GM20000 (cell line): ENCODE measurements around the gene RALBP1.
"Not testable (repeated sequence)": the region's sequence is repeated elsewhere in the genome, so short reads cannot be mapped to it uniquely, and the experiment has no call there.

Experiments used
- DNase-seq: peaks from one replicate; pipeline ENCODE4 v3.0.0; 2012; ENCODE audit warnings: low spot score
- TF ChIP-seq, protein P1 (sequence below): IDR thresholded peaks from 2 replicates; pipeline ENCODE4 v1.5.1; 2012; ENCODE audit warnings: mild to moderate bottlenecking, control low read depth; ENCODE audit errors: extremely low read depth, missing control alignments

The RALBP1 gene

DNA sequence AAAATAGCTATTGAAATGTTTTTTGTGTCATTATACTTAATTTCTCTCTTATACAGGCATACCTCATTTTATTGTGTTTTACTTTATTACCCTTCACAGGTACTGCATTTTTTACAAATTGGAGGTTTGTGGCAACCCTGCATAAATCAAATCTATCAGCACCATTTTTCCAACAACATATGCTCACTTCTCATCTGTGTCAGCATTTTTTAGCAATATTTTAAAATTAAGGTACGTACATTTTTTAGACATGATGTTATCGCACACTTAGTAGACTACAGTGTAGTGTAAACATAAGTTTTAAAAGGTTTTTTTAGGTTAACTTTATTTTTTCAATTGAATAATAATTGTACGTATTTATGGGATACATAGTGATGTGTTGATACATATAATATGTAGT is 30.8 kb upstream of the RALBP1 start:
- no peak for DNase-seq
- TF ChIP-seq, protein P1, sequence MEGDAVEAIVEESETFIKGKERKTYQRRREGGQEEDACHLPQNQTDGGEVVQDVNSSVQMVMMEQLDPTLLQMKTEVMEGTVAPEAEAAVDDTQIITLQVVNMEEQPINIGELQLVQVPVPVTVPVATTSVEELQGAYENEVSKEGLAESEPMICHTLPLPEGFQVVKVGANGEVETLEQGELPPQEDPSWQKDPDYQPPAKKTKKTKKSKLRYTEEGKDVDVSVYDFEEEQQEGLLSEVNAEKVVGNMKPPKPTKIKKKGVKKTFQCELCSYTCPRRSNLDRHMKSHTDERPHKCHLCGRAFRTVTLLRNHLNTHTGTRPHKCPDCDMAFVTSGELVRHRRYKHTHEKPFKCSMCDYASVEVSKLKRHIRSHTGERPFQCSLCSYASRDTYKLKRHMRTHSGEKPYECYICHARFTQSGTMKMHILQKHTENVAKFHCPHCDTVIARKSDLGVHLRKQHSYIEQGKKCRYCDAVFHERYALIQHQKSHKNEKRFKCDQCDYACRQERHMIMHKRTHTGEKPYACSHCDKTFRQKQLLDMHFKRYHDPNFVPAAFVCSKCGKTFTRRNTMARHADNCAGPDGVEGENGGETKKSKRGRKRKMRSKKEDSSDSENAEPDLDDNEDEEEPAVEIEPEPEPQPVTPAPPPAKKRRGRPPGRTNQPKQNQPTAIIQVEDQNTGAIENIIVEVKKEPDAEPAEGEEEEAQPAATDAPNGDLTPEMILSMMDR: no peak

DNA sequence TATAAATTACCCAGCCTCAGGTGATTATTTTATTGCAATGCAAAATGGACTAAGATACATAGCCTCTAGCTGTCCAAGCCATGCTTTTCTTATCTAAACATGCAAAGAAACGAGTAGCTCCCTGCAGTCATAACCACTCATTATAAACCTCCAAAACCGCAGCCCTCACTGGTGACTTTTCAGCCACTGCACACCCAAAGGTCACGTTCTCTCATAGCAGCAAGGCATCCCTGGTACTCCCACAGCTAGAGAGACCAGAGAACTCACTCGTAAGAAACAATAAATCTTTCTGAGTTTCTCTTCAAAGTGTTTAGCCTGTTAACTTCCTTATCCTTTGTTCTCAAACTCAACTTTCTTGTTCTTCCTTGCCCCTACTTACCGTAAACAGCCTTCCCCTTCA is 28.5 kb upstream of the RALBP1 start:
- DNase-seq: no peak
- TF ChIP-seq, protein P1: no peak

DNA sequence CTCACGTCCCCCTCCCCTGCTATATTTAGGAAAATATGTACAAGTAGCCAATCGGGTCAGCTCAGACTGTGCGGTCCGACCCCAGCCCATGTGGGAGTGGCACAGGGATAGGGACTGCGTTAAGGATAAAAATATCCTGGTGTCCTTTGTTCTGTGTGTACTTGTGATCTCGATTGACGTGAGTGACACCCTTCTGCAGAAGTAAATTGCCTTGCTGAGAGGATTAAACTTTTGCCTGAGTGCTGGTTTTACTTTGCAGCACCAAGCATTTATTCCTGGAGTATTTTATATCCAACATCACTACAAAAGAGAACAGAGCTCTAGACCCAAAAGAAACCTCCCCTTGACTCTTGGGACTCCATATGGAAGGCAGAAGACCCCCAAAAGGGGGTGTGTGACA is 28.0 kb upstream of the RALBP1 start:
- TF ChIP-seq, protein P1: no peak
- no peak for DNase-seq

DNA sequence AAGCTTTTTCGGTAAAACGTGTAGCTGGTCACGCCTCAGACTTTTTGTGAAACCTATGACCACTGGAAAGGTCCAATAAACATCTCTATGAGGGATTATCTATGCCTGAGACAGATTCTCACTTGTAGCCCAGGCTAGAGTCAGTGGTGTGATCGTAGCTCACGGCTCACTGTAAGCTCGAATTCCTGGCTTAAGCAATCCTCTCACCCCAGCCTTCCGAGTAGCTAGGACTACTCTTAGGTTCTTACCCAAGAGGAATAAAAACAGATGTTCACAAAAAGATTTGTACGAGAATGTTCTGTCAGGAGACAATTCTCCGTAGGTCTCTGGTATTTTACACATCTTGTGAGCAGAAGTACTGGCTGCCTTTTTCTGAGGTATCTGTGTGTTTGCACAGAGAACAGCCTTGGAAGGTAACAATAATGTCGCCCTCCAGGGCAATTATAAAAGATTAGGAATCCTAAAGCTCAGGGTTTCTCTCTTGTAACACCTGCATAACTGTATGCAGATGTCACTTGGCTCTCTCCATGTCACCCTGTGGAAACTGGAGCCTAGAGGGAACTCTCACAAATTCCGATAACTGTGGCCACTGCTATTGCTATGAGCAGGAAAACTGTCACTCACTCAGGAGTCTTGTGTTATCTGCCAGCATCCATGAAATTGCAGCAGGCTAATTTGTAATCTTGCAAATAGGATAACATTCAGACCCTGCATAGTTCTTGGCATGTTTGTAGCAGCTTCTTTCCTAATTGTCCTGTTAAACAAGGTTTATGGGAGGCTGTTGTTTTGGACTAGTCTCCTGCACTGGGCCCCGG is 25.5 kb upstream of the RALBP1 start:
- TF ChIP-seq, protein P1: no peak
- no peak for DNase-seq

DNA sequence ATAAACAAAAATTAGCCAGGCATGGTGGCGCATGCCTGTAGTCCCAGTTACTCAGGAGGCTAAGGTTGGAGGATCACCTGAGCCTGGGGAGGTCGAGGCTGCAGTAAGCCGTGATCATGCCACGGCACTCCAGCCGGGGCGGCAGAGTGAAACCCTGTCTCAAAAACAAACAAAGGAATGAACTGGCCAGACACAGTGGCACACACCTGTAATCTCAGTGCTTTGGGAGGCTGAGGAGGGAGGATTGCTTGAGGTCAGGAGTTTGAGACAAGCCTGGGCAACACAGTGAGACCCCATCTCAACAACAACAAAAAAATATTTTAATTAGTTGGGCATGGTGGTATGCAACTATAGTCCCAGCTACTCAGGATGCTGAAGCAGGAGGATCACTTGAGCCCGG is 24.4 kb upstream of the RALBP1 start:
- not testable (repeated sequence) for DNase-seq

DNA sequence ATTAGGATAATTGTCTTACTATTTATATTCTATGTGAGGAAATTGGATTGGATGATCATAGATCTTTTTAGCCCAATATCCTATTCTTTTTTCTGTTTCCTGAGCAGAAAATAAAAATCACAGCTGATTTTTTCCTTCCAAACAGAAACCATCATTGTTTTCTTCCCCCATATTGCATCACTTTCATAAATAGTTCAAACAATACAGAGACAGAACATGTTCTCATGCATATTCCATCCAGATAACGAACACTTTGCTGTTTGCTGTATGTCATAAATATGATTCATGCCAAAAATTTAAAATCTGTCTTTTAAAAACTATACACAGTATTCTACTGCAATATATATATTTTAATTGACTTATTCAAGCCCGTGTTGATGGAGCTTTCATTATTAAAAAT is 22.0 kb upstream of the RALBP1 start:
- no peak for DNase-seq
- TF ChIP-seq, protein P1: no peak

DNA sequence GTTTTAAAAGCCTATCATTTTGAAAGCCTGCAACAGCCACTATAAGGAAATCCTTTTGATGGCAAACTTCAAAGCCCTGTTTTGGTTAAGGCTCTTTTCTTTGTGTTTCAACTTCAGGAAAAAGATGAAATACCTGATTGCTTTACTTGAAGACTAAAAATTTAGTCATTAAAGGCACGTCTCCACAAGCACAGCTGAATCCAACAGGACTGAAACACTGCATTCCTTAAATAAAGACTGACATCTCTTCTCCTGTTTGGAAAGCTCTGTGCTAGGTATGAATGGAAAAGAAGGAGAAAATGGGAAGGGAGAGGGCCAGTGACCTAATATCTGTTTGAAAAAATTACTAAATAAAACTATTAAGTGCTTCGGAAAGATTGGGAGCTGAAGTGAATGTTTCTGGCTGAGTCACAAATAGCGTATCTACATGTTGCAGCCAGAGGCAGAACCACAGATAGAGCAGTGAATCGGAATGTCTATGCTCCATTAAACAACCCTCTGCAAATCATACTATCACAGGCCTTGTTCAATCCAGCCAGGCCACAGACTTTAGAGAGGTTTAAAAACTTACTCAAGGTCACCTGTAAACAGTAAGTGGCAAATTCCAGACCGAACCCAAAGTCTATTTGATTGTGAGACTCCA is 21.1 kb upstream of the RALBP1 start:
- DNase-seq: no peak
- TF ChIP-seq, protein P1: no peak
